Stimulated activated CD8-positive, alpha-beta memory T cell treated with anti-CD3 and anti-CD28 coated beads, Interleukin-15, amount 100 ng/mL, for 24 hours (primary cell): ENCODE measurements around the gene CC2D2A.

Experiments
- DNase-seq: peaks from one replicate; pipeline ENCODE4 v3.0.0-alpha.2; 2020; ENCODE audit warnings: low read depth

The CC2D2A gene

DNA sequence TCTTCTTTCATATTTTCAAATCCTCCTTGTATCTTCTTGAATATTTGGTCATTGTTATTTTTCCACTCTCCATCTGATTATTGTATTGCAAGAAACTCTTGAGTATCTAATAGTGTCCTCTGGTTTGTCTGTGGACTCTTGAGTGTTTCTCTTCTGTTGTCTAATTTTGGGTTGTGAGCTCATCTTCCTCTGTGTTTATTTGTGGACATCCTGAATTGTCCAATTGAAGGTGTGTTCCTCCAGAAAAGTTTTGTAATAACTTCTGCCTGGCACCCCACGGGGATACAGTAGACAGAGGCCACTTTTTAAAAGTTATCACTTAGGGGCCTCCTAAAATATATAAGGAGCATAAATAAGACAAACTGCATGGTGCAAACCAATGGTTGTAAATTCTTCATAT lies 3.1 kb upstream of the CC2D2A start:
- no peak for DNase-seq

DNA sequence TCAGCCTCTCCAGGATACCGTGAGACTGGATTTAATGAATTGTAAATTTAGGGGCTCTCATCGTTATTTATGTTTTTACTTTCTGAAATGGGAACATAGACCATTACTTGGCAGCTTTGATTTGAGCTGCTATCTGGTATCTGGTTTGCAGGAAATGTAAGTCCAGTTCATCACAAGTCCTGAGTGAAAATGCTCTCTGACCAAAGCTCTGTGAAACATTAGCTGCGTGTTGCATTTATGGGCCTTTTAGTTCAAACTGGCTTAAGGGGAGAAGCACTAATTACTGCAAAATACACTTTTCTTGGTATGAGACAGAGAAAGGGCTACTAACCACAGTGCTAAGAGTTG lies 420 bp downstream of the CC2D2A start:
- no peak for DNase-seq

DNA sequence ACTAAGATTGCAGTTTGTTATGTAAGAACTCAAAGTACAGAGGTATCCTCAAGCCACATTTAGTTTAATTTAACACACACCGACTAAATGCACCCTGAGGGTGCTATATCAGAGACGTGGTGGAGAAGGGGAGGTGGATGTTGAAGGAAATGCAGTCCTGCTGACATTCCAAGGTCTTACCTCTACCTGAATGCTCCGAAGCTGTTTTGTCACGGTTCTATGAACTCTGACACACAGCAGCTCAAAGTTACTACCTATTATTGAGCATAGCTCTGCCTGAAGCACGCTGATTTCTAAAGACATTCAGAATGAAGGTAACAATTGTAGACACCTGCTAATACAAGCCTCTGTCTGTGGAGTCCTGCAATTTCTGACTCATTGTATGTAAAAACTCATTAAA lies 6.7 kb downstream of the CC2D2A start:
- DNase-seq, result no peak

DNA sequence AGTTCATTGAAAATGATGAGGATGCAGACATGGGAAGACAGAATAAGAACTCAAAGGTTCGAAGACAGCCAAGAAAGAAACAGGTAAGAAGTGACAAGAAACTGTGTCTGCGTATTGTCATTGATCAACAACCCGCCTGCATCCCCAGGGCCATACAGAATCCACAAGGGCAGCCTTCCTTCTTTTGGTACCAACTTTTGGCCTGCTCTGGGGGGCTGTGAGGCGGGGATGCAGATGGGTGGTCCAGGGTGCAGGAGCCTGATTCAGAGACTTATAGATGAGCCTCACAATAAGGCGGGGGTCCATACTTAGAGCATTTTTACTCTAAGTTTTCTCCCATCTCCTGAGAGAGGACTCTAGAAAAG lies 9.0 kb downstream of the CC2D2A start:
- no peak for DNase-seq

DNA sequence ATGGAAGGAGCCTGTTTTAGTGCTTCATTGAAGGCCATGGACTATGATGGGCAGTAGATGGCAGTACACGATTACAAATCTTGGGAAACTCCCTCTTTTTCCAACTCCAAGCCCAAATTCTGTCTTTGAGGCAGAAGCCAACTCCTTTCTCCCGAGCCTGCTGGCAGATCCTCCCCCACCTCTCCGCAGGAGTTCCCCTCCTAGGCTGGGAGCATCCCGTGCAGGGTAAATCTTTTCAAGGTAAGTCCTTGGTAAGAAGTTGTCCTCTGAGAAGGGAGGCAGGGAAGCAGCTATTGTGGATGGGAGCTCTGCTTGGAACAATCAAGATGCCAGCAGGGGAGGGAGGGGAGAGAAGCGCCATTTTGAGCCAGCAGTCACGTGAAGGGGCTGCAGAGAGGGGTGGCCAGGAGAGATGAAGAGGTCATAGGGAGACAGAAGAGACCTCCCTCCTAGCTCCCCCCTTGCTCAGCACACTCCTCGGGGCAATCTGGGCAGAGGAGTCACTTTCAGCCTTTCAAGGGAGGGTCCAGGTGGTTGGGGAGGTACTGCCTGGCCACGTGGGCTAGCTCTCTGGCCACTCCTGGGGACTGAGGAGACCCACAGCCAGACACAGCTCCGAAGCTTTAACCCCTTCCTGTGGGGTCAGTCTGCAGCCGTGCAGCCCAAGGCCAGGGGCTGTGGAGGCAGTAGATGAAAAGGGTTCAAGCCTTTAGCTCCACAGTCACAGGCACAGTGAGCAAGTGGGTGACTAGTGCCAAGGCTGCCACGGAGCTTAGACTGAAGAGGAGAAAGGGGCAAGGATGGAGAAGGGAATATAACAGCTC lies 9.6 kb downstream of the CC2D2A start:
- no peak for DNase-seq

DNA sequence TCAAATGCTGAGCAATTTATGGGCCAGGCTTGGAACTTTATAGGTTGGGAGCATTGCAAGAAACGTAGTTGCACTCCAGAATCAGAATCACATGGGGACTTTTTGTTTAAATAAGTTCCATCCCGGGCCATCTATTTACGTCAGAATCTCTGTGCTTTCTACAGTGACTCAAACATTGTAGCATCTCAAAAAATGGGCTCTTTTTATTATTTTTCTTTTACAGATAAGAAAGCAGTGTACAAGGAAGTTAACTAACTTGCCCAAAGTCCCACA lies 10.2 kb downstream of the CC2D2A start:
- no peak for DNase-seq

DNA sequence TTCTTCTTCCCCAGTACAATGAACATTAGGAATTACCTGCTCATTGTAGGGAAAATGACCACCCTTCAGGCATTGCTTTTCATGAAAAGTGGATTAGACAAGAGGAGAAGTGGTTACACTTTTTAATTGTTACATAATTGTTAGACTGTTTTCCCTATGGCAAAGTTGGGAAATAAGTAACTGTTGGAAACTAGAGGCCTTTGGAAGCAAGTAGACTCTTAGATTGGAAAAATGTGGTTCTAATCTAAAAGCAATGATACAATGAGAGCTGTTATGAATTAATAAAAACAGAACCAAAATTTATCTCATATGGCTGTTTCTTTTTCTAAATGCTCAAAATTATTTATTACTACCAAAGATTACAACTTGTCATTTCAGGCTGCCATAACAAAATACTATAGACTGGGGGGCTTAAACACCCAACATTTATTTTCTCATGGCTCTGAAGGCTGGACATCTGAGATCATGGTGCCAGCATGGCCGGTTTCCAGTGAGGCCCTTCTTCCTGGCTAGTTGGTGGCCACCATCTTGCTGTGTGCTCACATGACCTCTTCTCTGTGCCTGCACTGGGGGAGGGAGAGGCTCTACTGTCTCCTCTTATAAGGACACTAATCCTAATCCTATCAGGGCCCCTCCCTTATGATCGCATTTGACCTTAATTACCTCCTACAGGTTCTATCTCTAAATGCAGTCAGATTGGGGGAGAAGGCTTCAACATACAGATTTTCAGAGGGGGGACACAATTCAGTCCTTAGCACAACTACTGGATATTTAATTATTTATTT lies 12.5 kb downstream of the CC2D2A start:
- DNase-seq, result no peak

DNA sequence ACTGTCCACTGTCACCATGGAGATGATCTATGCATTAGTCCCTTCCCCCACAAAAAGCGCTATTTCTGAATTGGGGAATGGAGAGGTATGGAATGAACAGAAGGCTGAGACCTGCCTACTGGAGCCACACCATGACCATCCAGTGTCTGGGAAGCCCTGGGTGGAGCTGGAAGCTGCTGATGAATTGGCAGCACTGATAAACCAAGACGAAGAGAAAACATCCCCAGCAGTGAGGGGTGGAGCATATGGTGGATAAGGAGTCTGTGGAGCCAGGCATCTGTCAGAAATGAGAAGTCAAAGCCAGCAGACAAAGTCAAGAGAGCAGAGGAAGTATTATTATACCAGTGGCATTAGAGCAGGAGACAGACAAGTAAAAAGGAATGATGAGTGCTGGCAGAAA lies 13.2 kb downstream of the CC2D2A start:
- no peak for DNase-seq

DNA sequence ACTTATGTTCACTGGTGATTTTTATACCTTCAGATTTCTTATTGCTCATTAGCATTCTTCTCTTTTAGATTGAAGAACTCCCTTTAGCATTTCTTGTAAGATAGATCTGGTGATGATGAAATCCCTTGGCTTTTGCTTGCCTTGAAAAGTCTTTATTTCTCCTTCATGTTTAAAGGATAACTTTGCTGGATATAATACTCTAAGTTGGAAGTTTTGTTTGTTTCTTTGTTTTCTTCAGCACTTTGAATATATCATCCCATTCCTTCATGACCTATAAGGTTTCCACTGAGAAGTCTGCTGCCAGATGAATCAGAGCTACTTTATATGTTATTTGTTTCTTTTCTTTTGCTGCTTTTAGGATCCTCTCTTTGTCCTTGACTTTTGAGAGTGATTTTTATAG lies 18.5 kb downstream of the CC2D2A start:
- DNase-seq, result no peak

DNA sequence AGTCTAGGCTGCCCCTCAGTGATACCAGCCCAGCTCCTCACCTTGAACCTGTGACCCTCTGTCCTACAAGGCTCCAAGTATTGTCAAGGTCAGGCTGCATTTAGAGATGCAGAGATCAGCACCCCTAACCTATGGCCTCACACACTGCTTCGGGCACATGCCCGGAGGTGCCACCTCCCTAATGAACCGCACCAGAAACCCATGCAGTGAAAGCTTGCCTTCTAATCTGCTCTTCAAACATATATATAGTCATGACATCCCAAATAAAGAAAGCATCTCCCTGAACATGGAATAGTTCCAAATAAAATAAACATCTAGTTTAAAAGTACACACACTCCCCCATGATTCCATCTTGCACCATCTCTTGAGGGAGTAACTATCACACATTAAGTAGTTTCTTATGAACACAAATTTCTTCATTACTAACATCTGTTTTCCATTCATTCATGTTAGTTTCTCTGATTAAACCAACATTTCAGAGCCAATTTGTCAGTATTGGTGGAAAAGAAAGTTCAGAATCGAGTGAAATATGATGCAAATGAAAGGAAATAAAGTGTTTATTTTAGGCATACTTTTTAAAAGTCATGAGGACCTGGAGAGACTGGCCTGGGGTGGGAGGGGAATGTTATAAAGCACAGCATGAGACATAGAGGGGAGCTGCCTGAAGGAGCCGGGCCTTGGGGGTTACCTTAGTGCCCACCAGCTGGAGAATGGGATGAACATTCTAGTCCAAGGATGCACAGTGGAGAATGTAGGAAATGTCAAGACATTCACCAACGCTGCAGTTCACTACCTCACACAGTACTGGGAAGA lies 19.2 kb downstream of the CC2D2A start:
- no peak for DNase-seq

DNA sequence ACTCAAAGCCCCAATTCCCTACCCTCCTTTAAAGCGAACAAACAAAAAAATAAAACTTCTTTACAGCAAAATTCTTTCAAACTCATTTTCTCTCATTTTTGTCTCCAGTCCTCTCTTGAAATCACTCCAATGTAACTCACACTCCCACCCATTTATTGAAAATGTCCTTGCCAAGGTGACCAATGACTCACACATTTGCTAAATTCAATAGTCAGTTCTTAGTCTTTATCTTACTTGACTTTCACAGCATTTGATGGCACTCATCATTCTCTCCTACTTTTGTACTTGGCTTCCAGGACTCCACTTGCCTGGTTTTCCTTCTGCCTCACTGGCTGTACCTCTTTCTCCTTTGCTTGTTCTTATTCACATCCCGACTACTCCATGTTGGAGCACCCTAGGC lies 19.9 kb downstream of the CC2D2A start:
- no peak for DNase-seq

DNA sequence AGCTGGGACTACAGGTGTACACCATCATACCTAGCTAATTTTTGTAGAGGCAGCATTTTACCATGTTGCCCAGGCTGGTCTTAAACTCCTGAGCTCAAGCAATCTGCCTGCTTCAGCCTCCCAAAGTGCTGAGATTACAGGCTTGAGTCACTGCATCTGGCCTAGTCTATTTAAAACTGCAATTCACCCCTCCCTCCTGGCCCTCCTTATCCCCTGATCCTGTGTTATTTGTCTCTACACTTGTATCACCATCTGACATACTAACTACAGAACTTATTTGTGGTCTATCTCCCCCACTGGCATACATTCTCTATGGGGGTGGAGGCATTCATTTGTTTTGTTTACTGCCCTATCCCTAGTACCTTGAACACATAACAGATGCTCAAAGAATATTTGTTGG lies 23.7 kb downstream of the CC2D2A start:
- no peak for DNase-seq

DNA sequence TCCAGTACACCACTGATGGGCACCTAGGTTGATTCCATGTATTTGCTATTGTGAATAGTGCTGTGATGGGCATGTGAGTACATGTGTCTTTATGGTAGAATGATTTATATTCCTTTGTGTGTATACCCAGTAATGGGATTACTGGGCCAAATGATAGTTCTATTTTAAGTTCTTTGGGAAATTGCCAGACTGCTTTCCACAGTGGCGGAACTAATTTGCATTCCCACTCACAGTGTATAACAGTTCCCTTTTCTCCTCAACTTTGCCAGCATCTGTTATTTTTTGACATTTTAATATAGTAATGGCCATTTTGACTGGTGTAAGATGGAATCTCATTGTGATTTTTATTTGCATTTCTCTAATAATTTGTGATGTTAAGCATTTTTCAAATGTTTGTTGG lies 25.9 kb downstream of the CC2D2A start:
- DNase-seq, result no peak

DNA sequence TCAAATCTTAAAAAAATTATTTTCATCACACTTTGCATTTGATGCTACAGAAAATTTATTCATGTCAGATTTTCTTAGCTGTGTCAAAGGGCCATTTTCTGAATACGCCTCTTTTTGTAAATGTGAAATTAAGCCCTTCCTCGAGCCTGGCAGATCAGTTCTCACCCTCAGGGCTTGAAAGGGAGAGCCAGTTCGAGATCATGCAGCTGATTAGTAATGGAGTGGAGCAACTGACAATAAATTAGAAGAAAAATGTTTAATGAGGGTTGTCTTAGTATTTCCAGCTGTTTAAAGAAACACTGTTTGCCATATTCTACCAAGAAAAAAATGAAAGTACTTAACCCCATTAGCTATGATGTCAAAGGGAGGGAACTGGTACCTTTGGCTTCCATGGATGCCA lies 28.7 kb downstream of the CC2D2A start:
- DNase-seq, result no peak

DNA sequence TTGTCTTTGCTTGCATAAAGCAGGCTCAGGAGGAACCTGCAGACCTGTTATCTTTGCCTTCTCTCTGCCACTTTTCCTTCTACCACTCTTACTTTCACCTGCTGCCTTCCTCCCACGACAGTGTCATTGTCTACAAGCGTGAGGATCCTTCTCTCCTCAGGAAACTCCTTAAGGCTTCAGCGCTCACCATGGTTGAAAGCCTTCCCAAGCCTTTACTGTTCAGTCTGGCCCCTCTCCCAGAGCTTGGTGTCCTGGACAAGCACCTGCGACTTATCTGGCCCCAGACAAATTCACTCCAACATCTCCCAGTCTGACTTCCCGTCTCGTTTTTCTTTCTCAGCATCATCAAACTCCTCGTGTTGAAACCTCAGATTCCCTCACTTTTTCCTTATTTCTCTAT lies 31.0 kb downstream of the CC2D2A start:
- no peak for DNase-seq

DNA sequence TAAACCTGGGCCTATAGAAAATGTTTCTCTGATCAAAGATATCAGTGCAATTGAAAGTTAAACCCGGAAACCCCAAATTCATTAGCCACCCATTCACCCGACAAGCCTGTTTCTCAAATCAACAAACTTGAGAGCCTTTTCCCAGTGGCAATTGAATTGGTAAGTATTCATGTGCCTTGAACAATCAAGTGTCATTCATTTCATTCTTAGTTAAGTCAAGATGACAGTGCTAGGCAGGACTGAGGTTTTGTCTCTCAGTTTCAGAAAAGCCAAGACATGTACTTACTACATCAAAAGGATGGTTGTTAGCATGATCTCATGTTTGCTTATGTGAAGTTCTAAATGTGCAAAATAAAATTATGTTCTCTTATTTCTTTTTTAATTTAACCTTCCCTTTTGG lies 32.3 kb downstream of the CC2D2A start:
- no peak for DNase-seq

DNA sequence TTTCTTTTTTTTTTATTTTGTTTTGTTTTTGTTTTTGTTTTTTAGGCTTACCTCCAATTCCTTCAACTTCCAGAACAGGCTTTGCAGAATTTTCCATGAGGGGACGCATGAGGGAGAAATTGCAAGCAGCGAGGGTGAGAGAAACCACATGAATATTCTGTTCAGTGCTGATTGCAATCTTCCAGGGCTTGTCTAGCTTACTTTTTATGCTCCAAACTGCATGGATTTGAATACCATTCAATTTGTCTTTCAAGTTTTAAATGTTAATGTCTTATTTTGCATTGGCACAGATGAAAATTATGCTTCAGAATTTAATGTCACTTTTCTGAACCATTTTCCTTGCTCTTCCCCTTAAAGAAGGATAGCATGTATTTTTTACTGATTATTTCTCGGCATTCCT lies 32.7 kb downstream of the CC2D2A start:
- DNase-seq, result no peak

DNA sequence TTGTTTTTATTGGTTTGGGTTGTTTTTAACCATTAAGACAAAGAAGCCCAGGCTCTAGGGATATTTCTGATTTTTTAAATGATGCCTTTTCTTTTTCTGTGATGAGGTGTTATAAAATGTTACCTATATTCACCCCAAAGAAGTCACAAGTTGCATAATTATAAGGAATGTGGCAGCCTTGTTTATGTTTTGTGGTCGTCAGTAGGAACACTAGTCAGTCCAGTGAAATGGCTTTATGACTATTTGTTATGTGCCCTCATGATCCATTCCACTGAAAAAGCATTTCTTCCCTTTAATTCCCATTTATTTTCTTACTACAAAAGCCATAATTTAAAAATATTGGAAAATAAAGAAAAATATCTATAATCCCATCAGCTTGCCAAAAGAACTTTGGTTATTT lies 34.4 kb downstream of the CC2D2A start:
- no peak for DNase-seq

DNA sequence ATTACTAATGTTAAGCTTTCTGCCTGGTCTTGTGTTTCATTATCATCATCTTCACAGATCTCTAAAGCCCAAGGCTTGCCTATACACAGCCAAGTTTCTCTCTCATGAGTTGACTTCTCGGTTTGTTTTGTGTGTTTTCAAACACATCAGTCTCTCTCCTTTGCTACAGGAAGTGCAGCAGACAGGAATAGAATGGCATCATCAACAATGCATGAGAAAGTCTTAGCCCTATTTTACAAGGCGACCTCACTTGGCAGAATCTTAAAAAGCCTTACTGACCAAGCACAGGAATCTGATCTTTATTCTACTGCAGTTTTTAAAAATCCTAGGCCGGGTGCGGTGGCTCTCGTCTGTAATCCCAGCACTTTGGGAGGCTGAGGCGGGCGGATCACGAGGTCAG lies 36.8 kb downstream of the CC2D2A start:
- no peak for DNase-seq

DNA sequence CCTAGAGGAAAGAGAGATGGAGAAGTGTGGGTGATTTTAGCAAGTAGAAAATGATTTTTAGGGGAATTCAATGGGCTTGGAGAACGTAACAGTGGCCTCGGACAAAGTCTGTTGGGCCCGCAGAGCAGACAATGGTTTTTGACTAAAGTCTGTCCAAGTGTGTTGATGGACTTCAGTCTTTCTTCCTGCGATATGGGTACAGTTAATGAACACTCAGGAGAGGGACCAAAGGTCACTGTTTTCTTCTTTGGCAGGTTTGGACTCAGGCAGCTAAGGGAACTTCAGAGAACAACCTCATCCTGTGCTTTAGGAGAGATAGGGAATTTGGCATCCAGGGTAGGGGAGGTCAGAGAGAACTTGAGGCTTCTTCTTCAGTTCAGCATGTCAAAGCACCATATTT lies 38.0 kb downstream of the CC2D2A start:
- DNase-seq, result no peak

DNA sequence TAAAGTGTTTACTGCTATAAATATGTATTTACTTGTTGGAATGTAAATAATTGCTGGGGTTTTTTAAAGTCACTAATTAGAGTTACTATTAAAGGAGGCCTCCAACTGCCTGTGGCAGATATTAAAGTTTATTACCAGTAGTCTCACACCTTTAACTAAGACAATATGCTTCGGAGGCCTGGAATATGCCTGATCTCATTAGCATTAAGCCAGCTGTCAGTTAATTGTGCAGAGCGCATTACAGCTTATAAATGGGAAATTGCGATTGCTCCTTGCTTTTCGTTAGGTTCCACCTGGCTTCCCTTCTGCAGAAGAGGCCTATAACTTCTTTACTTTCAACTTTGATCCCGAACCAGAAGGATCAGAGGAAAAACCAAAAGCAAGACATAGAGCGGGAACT lies 41.3 kb downstream of the CC2D2A start:
- no peak for DNase-seq

DNA sequence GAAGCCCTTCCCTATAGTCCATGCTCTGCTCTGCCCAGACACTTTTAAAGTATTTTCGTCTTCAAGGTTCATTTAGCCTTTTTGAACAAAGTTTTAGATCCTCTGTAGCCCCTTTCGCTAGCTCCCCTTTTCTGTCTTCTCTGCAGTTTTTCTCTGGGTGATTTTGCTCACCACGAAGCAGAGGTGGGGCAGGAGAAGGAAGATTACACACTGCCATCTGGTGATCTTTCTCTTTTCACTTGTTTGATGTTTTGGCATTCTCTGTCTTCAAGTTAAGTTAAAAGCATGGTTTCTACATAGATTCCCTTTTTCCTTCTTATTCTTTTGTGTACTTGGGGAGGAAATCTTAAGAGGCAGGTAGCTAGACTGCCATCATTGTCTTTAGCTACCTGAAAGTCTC lies 43.9 kb downstream of the CC2D2A start:
- DNase-seq, result no peak

DNA sequence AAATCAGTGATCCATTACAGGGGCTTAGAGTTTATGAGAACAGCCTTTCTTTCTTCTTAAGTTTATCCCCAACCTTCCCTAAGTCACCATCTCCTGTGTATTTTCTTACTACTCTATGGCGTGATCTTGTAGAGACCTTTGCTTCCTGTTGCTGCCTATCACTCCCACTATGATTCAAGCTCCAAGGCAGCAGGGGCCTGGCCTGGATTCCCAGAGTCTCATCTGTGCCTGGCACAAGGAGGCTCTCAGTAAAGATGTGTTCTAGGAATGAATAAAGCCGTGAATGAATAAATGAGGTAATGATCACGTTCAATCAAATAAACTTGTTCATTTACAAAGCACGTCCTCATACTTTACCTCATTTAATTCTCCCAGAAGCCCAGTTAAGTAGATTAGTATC lies 45.4 kb downstream of the CC2D2A start:
- no peak for DNase-seq
